SU-DHL-6 (cell line): ENCODE results near the gene PARS2.

Experiments
- H2AFZ ChIP-seq: fragments of 200-600 bp; sonication (generic); 2 replicates; pipeline ENCODE4 v1.6.1; 2014; ENCODE audit warnings: low read depth, mild to moderate bottlenecking, moderate library complexity, mixed read lengths, antibody characterized with exemption, low read length; ENCODE audit not compliant: severe bottlenecking
- H3F3A ChIP-seq: fragments of 200-600 bp; shearing (Covaris generic); 2 replicates; pipeline ENCODE4 v1.6.0; 2016; ENCODE audit warnings: antibody characterized with exemption, mild to moderate bottlenecking; ENCODE audit not compliant: insufficient read depth
- H3K27ac ChIP-seq: fragments of 200-600 bp; sonication (generic); 2 replicates; pipeline ENCODE4 v1.5.1; 2016; ENCODE audit warnings: low read depth, mild to moderate bottlenecking, low read length, moderate library complexity, mixed read lengths
- H3K27me3 ChIP-seq: fragments of 200-600 bp; sonication (generic), shearing (Covaris generic); 2 replicates; pipeline ENCODE4 v1.6.0; 2014; ENCODE audit warnings: mild to moderate bottlenecking, low read length
- H3K36me3 ChIP-seq: fragments of 200-600 bp; sonication (generic); 2 replicates; pipeline ENCODE4 v1.6.1; 2014; ENCODE audit warnings: mild to moderate bottlenecking, low read length, mixed read lengths
- H3K4me2 ChIP-seq: fragments of 300-600, 200-600 bp; shearing (Covaris generic), sonication (generic); 2 replicates; pipeline ENCODE4 v1.6.0; 2014; ENCODE audit warnings: low read length, low read depth, mild to moderate bottlenecking; ENCODE audit not compliant: poor library complexity, severe bottlenecking
- H3K4me3 ChIP-seq: fragments of 200-600 bp; sonication (generic); 2 replicates; pipeline ENCODE4 v1.5.1; 2014; ENCODE audit warnings: antibody characterized with exemption, low read length, mild to moderate bottlenecking, mixed read lengths; ENCODE audit not compliant: insufficient read depth, poor library complexity, severe bottlenecking
- H3K79me2 ChIP-seq: fragments of 200-600 bp; sonication (generic); 2 replicates; pipeline ENCODE4 v1.6.1; 2014; ENCODE audit warnings: mild to moderate bottlenecking, low read length, moderate library complexity; ENCODE audit not compliant: insufficient read depth
- H3K9ac ChIP-seq: fragments of 200-600 bp; sonication (generic); 2 replicates; pipeline ENCODE4 v1.7.0; 2014; ENCODE audit warnings: mild to moderate bottlenecking, low read length
- H3K9me2 ChIP-seq: fragments of 200-600 bp; sonication (generic); replicated peaks from 2 replicates; pipeline ENCODE4 v1.6.1; 2014; ENCODE audit warnings: low read length; ENCODE audit not compliant: insufficient read depth
- H3K9me3 ChIP-seq: fragments of 200-600 bp; sonication (generic); 2 replicates; pipeline ENCODE4 v1.6.1; 2014; ENCODE audit warnings: low read length, mixed read lengths; ENCODE audit not compliant: insufficient read depth
- H4K20me1 ChIP-seq: fragments of 200-600 bp; sonication (generic); 2 replicates; pipeline ENCODE4 v1.6.1; 2014; ENCODE audit warnings: low read depth, mild to moderate bottlenecking, antibody characterized with exemption, low read length, moderate library complexity, mixed read lengths
- EZH2phosphoT487 ChIP-seq: fragments of 200-600 bp; sonication (generic), shearing (Covaris generic); conservative IDR thresholded peaks from 2 replicates; pipeline ENCODE4 v1.6.1; 2018; ENCODE audit warnings: mild to moderate bottlenecking, antibody characterized with exemption, low read length, moderate library complexity, mixed read lengths
- TF ChIP-seq, protein P1 (sequence below): fragments of 200-600 bp; sonication (generic); IDR thresholded peaks from one replicate; pipeline ENCODE4 v1.5.1; 2017; ENCODE audit warnings: antibody characterized with exemption, mild to moderate bottlenecking, low read length, moderate library complexity; ENCODE audit not compliant: insufficient read depth, poor library complexity, severe bottlenecking

The PARS2 gene

GRCh38 chr1:54812801-54813484 lies 48.6 kb upstream of the PARS2 start:
- H2AFZ ChIP-seq: no peak overlapping the region

DNA sequence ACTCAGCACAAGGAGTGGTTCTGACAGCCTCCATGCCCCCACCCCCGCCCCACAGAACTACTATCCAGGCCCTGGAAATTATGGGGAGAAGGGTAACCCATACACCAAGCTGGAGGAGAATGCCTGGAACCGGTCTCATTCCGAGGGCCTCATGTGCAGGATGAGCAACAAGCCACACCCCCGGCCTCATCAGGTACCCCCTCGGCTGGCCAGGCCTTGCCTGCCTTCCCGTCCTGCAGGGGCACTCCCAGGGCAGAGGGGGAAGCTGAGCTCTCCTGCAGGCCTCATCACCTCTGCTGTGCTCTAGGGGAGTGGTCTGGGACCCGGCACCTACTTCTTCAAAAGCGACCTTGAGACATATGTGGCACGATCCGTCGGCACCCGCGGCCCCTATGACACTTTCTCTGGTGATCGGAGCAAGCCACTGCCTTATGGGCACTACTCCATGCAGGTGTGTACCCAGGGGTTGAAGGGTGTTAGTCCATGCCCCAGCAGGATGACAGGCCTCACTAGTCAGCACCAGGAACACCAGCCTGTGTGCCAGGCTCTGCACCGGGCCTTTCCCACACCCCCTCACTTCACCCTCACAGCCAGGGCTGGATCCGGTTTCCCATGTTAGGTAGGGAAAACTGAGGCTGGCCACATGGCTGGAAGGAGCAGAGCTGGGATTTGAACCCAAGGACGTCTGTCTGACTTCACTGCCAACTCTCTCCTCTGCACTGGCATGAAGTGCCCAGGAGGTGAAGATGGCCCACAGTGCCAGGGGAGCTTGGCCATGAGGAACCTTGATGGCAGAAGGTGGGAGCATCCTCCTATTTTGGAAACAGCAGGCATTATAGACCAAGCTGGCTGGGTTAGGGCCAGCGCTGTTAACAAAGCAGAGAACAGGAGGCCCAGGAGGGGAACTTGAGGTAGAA lies 47.7 kb upstream of the PARS2 start:
- H2AFZ ChIP-seq: no peak overlapping the region
- no peaks in the 10 kb centered on the region for H3K79me2 ChIP-seq
- H3K9me2 ChIP-seq: no peaks in the 10 kb centered on the region
- no peaks in the 10 kb centered on the region for H4K20me1 ChIP-seq
- no peak overlapping the region for H3K9ac ChIP-seq
- H3K36me3 ChIP-seq: no peaks in the 10 kb centered on the region
- no peaks in the 10 kb centered on the region for H3K27me3 ChIP-seq
- no peak overlapping the region for H3K27ac ChIP-seq
- H3K4me2 ChIP-seq: no peak overlapping the region
- TF ChIP-seq, protein P1, sequence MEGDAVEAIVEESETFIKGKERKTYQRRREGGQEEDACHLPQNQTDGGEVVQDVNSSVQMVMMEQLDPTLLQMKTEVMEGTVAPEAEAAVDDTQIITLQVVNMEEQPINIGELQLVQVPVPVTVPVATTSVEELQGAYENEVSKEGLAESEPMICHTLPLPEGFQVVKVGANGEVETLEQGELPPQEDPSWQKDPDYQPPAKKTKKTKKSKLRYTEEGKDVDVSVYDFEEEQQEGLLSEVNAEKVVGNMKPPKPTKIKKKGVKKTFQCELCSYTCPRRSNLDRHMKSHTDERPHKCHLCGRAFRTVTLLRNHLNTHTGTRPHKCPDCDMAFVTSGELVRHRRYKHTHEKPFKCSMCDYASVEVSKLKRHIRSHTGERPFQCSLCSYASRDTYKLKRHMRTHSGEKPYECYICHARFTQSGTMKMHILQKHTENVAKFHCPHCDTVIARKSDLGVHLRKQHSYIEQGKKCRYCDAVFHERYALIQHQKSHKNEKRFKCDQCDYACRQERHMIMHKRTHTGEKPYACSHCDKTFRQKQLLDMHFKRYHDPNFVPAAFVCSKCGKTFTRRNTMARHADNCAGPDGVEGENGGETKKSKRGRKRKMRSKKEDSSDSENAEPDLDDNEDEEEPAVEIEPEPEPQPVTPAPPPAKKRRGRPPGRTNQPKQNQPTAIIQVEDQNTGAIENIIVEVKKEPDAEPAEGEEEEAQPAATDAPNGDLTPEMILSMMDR: no peak
- H3K9me3 ChIP-seq: no peaks in the 10 kb centered on the region
- H3F3A ChIP-seq: no peaks in the 10 kb centered on the region
- no peak overlapping the region for H3K4me3 ChIP-seq

More at GRCh38 chr1:54812801-54813484, 48.6 kb upstream of the PARS2 start:
- Histone ChIP-seq H4K20me1 (no peaks in the 10 kb centered on the region), H3K27me3 (no peaks in the 10 kb centered on the region), H3K9me3 (no peaks in the 10 kb centered on the region), H3K9ac (no peak overlapping the region), H3K27ac (no peak overlapping the region), H3K4me3 (no peak overlapping the region), H3K36me3 (no peaks in the 10 kb centered on the region), H3K9me2 (no peaks in the 10 kb centered on the region), H3K4me2 (no peak overlapping the region), H3F3A (no peaks in the 10 kb centered on the region), H3K79me2 (no peaks in the 10 kb centered on the region)
- TF ChIP-seq, protein P1: no peak
- TF ChIP-seq EZH2phosphoT487: no peak

DNA sequence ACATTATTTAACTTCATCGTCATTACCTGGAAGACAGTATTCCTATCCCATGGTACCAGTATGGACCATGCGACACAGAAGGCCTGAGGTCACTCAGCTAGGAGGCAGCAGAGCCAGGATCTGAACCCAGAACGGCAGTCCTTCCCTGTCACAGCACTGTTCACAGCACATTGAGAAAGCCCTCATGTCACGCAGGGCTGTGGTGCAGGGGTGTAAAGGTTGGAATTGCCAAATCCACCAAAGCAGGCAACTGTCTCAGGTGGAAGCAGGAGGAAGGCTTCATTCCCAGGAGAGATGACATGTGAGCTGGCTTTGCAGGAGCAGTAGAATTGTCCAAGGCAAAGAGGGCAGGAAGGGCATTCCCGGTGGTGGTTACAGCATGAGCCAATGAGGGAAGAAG lies 46.7 kb upstream of the PARS2 start:
- Histone ChIP-seq H3K27ac (no peak overlapping the region), H3K27me3 (no peaks in the 10 kb centered on the region), H3K4me2 (no peak overlapping the region), H3F3A (no peaks in the 10 kb centered on the region), H3K36me3 (no peaks in the 10 kb centered on the region), H3K9ac (no peak overlapping the region), H2AFZ (no peak overlapping the region), H4K20me1 (no peaks in the 10 kb centered on the region), H3K4me3 (no peak overlapping the region), H3K9me3 (no peaks in the 10 kb centered on the region), H3K79me2 (no peaks in the 10 kb centered on the region), H3K9me2 (no peaks in the 10 kb centered on the region)
- TF ChIP-seq, protein P1: no peak
- TF ChIP-seq EZH2phosphoT487: no peak
